Inflammatory macrophage (primary cell): ENCODE measurements around the gene SH2D3A.
"Not testable (repeated sequence)": the region's sequence is repeated elsewhere in the genome, so short reads cannot be mapped to it uniquely, and the experiment has no call there.

Experiments used
- DNase-seq, 2 donors: peaks; one replicate each; pipeline ENCODE4 v3.0.0-alpha.2; 2020 to 2022

SH2D3A gene

DNA sequence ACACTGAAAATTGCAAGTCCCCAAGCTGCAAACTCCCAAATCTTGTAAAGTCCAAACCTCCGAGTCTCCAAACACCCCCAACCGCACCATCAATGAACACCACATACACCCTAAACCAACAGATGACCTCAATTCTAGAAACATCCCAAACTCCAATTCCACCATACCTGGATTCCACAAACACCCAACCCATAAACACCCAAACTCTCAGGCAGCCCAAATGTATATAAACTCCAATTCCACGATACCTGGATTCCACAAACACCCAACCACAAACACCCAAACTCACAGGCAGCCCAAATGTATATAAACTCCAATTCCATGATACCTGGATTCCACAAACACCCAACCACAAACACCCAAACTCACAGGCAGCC is 47.3 kb downstream of the SH2D3A start:
- no peak for DNase-seq

DNA sequence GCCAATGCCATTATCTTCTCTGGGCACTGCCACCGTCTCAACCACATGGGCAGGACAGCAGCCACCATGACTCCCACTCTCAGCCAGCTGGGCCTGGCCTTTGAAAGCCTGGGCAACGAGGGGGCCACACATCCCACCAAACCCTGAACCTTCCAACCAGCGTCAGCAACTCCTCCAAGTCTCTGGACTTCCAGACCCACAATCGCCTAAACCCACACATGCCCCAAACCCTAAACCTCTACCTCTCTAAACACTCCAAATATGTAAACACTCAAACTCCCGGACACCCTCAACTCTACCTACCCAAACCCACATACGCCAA is 47.7 kb downstream of the SH2D3A start:
- no peak for DNase-seq

DNA sequence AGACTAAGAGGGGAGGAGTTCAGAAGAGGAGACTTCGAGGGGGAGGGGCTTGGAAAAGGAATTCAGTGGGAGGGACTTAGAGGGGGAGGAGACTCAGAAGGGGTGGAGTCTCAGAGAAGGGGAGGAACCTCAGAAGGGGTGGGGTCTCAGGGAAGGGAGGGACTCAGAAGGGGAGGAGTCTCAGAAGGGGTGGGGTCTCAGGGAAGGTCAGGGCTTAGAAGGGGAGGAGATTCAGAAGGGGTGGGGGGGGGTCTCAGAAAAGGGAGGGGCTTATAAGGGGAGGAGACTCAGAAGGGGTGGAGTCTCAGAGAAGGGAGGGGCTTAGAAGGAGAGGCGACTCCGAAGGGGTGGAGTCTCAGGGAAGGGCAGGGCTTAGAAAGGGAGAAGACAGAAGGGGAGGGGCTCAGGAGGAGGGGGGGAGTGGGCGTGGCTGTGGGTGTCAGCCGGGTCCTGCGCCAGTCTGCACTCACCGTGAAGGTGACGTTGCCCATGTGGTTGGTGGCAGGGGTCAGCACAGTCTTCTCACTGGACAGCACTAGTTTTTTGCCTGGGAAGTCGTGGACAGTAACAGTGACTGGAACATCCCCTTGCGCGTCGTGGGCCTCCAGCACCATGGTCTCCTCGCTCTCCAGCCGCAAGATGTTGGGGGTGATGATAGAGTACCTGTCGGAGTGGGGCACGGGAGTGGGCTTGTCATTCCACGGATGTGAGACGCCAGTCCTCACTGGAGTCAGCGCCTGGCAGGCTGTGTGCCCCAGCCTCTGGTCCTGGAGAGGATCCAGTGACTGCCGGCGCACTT is 48.3 kb downstream of the SH2D3A start:
- peak in 1 of 2 donors; percentile 21 for DNase-seq

DNA sequence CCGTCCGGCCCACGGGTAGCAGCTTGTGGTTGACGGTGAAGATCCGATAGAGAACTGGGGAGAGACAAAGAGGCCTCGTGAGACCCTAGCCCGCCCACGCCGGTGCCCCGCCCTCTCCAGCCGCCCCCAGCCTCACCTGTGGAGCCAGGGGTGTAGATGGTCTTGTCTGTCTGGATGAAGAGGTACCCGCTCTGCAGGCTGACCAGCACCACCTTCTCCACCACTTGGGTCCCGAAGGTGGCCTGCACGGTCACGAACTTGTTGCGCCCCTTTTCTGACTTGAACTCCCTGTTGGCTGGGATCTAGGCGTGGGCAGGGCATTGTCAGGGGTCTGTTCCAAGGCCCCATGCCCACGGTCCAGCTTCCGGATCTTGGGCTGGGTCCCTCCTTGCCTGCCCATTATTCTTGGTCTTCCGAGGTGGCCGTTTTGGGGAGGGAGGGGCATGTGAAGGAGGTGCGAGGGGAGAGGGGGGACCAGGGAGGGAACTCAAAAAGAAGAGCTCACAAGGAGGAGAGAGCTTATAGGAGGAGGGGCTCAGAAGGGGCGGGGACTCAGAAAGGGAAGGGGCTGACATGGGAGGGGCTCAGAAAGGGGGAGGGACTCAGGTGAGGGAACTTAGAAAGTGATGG is 49.0 kb downstream of the SH2D3A start:
- DNase-seq: no peak

DNA sequence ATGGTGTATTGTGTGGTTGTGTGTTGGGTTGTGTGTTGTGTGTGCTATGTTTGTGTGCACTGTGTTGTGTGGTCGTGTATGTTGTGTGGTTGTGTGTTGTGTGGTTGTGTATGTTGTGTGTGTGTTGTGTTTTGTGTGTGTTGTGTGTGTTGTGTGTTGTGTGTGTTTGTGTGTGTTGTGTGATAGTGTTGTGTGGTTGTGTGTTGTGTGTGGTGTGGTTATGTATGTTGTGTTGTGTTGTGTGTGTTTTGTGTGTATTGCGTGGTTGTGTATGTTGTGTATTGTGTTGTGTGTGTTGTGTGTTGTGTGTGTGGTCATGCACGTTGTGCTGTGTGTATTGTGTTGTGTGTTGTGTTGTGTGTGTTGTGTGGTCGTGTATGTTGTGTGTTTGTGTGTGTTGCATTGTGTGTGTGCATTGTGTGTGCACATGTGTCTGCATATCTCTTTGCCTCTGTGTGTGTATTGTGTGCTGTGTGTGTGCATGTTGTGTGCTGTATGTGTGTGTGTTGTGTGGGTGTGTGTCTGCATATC is 49.7 kb downstream of the SH2D3A start:
- no peak for DNase-seq

DNA sequence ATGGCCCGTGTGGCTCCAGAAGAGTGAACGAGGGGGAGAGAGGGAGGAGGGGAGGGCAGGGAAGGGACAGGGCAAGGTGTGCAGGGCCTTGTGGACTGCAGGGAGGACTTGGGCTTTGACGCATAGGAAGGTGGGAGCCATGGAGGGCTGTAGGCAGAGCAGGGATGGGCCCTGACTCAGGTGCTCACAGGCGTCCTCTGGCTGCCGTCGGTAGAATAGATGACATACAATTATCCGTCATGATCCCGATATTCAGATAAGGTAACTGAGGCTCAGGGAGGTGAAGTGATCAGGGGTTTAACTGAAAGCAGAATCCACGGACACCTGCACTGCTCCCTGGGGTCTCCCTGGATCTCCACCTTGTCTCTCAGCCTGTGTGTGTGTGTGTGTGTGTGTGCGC is 50.2 kb downstream of the SH2D3A start:
- DNase-seq: no peak

DNA sequence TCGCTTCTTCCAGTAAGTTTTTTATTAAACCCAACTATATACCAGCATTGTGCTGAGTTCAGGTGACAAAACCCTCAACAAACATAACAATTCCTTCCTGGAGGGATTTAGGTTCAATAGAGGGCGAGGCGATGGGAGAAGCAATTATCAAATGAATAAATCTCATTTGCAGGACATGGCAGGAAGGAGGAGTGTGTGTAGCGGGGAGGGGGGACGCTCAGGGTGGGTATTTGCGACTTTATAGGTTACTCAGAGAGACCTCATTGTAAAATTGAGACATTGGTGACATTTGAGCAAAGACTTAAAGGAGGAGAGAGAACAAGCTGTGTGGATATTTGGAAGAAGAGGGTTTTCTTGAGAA is 50.6 kb downstream of the SH2D3A start:
- DNase-seq: no peak

DNA sequence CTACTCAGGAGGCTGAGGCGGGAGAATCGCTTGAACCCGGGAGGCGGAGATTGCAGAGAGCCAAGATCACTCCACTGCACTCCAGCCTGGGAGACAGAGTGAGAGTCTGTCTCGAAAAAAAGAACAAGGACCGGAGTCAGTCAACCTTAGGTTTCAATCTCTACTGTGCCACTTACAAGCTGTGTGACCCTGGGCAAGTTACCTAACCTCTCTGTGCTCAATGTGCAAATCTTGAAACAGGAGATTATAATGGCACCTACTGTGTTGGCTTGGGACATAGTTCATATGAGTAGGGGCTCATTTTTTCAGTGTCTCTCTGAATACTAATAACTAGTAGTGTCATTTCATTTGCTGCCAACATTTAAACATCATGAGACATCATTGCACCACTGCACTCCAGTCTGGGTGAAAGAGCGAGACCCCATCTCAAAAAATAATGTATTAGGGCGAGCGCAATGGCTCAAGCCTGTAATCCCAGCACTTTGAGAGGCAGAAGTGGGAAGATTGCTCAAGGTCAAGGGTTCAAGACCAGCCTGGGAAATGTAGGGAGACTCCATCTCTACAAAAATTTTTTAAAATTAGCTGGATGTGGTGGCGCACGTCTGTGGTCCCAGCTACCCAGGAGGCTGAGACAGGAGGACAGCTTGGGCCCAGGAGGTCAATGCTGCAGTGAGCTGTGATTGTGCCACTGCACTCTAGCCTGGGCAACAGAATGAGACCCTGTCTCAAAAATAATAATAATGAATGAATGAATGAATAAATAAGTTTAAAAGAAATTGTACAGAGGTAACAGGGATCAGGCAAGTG is 52.3 kb downstream of the SH2D3A start:
- no peak for DNase-seq

DNA sequence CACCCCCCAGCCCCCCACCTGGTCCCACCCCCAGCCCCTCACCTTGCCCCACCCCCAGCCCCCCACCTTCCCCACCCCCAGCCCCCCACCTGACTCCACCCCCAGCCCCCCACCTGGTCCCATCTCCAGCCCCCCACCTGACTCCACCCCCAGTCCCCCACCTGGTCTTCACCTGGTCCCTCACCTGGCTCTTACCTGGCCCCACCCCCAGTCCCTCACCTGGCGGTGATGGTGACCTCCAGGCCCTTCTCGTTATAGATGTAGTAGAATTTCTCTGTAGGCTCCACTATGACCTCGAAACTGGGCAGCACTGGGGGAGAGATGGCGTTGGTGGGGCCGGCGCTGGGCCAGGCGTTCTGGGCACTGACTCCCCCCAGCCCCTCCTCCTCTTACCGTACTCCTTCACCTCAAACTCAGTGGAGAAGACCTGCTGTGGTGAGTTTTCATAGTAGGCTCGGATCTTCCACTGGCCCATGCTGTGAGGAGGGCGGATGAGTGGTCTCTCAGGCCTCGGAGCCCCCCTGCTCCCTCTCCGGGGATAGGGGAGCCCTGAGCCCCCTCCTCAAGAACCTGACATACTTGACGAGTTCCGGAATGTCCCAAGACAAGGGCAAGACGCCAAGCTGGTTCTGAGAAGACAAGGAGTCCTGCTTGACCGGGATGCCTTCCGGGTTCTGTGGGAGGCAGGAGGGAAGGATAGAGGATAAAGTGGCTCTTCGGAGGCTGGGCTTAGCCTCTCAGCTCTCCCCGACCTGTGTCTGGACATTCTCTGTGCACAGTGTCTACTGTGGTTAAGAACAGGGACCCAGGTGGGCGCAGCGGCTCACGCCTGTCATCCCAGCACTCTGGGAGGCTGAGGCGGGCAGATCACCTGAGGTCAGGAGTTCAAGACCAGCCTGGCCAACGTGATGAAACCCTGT is 53.2 kb downstream of the SH2D3A start:
- no peak for DNase-seq

DNA sequence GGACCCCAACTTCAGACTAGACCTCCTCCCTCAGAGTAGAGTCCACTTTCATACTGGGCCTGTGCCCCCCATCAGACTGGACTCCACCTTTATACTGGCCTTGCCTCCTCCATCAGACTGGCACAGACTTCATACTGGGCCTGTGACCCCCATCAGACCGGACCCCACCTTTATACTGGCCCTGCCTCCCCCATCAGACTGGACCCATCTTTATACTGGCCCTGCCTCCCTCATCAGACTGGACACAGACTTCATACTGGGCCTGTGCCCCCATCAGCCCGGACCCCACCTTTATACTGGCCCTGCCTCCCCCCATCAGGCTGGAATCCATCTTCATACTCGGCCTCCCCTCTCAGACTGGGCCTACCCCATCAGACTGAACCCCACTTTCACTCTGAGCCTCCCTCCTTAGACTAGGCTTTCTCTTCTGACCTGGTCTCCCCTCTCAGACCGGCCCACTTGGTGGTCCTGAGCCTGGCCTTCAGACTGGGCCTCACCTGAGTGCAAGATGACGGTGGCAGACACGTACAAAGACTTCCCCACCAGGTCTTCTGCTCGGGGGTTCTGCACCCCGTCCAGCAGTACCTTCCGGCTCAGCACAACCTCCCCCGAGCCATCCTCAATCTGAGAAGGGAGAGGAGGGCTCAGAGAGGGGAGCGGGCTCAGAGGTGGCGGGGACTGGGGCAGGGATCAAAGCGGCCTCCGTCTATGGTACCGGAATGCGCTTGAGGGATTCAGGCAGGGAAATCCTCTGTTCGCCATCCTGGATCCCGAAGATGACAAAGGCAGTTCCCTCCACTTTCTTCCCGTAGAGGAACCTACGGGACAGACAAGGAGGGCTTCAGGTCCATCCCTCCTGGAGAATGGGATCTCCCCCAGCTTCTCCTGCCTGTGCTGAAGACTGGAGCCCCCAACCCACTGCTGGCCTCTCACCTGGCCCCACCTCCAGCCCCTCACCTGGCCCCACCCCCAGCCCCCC is 54.3 kb downstream of the SH2D3A start:
- no peak for DNase-seq

DNA sequence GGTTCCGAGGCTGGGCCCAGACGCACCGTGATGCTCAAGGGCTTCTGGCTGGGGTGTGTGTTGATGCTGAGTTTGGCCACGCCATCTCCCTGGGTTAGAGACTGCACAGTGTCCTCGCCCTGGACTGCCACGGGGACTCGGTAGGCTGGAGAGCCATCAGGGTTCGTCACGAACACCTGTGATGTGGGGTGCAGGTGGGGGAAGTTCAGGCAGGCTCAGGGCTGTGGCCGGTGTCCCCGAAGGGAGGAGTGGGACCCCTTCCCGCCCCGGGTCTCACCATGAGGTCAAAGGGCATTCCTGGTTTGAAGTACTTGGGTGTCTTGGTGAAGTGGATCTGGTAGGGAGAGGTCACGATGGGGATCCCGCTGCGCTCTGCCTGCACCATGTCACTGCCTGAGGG is 55.0 kb downstream of the SH2D3A start:
- DNase-seq: no peak

DNA sequence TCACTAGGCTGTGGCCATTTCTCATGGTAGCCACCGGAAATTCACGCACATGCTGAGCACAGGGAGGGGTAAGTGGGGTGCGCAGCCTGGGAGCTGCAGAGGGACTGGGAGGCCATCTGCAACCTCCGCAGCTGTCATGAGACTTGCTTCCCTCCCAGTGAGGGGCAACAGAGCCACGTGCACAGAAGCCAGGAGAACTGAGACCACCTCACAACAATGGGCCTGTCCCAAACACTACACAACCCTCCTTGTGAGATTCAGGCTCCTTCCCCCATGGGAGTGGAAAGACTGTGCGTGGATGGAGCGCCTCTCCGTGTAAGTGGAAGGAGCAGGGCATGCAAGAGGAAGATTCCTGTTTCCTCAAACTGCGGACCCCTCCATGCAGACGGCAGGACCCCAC is 55.6 kb downstream of the SH2D3A start:
- no peak for DNase-seq

DNA sequence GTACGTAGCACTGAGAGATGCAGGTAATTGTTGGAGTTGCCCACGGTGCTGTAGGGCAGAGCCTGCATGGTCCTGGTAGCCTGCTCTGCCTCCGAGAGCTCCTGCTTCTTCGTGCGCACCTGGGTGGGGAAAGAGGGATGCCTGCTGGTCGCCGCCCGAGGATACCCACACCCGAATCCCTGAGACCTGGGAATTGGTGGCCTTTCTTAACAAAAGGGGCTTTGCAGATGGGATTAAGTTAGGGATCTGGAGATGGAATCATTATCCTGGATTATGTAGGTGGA is 56.2 kb downstream of the SH2D3A start:
- DNase-seq: no peak

DNA sequence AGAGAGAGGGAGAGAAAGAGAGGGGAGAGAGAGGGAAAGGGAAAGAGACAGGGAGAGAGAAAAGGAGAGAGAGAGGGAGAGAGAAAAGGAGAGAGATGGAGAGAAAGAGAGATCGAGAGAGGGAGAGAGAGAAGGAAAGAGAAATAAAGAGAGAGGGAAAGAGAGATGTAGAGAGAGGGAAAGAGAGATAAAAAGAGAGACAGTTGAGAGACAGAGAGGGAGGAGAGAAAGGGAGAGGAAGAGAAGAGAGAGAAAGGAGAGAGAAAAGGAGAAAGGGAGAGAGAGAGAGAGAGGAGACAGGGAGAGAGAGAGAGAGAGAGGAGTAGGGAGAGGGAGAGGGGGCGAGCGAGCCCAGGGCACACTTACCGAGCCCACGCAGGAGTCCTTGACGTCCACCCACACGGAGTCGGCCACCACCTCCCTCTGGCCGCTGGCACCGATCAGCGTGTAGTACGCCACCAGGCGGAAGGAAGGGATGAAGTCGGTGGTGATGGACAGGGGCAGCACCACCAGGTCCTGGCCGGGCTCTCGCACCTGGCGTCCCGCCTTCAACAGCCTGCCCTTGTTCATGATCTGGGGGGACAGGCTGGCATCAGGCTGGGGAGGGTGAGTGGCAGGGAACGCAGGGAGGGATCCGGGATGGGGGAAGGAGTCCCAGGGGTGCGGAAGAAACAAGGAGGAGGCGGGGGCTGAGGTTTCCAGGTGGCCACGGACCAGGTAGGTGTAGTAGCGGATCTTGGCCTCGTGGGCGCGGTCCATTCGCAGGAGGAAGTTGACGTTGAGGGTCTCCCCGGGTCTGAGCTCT is 56.8 kb downstream of the SH2D3A start:
- DNase-seq: peak in 1 of 2 donors; percentile 62

DNA sequence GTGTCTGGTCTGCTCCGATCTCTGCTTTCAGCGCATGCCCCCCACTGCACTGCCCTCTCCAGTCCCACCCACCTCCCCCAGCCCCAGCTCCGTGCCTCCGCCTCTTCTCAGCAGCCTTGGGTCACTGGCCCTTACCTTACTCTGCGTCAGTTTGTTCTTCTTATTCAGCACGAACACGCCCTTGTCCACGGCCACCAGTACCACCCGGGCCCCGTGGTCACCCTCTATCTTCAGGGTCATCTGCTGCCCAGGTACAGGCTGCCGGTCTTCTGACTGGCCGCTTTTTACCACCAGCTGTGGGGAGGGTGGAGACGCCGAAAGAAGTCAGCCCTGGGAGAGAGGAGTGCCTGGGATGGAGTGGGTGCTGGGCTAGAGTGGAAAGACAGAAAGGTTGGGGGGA is 57.7 kb downstream of the SH2D3A start:
- no peak for DNase-seq

DNA sequence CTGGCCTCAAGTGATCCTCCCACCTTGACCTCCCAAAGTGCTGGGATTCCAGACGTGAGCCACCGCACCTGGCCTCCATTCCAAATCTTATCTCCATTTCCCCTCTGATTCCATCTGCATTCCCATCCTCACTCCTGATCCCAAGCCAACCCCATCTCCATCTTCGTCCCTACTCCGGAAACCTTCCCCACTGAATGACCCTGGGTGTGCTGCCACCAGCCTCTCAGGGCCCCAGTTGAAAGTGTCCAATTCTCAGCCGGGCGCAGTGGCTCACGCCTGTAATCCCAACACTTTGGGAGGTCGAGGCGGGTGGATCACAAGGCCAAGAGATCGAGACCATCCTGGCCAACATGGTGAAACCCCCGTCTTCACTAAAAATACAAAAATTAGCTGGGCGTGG is 58.3 kb downstream of the SH2D3A start:
- not testable (repeated sequence) for DNase-seq

DNA sequence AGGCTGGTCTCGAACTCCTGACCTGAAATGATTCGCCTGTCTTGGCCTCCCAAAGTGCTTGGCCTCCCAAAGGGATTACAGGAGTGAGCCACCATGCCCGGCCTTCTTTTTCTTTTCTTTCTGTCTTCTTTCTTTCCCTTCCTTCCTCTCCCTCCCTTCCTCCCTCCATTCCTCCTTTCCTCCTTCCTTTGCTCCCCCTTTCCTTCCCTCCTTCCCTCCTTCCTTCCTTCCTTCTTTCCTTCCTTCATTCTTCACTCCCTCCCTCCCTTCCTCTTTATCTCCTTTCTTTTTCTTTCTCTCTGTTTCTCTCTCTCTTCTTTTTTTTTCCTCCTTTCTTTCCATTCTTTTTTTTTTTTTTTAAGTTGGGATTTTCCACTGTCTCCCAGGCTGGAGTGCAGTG is 58.9 kb downstream of the SH2D3A start:
- no peak for DNase-seq

DNA sequence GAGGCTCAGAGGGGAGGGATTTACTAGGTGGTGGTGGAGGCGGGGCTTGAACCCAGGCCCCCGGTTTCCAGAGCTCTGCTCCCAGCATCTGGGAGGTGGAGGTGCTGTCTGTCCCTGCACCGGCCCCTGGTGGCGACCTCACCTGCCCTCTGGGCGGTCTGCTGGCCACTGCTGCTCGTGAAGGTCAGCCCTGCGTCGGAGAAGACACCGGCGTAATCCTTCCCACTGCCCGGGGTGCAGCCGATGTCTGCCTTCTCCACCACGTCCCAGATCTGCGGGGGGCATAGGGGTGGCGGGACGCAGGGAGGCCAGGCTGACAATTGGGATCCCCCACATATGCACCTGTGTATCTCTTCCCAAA is 59.6 kb downstream of the SH2D3A start:
- no peak for DNase-seq

DNA sequence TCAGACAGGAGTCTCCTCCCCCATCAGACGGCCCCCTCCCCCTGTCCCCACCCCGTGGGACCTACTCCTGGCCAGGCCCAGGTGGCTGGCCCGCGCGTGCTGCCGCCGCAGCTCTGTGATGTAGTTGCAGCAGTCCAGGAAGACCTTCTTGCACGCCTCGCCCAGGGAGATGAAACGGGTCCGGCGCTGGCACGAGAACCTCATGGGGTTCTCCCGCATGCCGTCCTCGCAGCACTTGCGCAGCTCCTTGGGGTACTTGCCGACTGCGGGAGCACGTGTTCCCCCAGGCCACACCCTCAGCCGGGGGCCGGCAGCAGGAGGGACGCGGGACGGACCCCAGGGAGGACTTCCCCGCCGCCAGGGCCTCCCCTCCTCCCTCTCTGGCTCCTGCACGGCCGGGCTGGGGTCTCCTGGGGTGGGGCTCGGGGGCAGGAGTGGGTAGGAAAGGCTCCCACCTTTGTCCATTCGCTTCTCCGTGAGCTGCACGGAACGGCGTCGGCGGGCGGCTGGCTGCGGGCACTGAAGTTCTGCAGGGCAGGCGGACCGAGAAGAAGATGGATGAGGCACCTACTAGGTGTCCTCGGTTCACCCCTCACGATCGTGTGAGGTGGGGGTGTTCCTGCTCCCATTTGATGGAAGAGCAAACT is 60.1 kb downstream of the SH2D3A start:
- DNase-seq: no peak

DNA sequence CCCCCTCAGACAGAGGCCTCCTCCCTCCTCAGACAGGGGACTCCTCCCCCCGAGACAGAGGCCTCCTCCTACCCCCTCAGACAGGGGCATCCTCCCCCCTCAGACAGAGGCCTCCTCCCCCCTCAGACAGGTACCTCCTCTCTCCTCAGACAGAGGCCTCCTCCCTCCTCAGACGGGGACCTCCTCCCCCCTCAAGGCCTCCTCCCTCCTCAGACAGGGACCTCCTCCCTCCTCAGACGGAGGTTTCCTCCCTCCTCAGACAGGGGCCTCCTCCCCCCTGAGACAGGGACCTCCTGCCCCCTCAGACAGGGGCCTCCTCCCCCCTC is 60.6 kb downstream of the SH2D3A start:
- no peak for DNase-seq
